ENCODE measurements around the gene OXGR1.
"Not testable (repeated sequence)": the region's sequence is repeated elsewhere in the genome, so short reads cannot be mapped to it uniquely, and the experiment has no call there.

The OXGR1 gene

GRCh38 chr13:96994017-96994857 lies at the start of gene OXGR1:
TSS of gene OXGR1 (minus strand) at chr13:96994476. CDS start at chr13:96987759, 6,717 bp downstream.
- DNase-seq: peak; percentile 25 to 76

GRCh38 chr13:97043302-97043701 lies 49.0 kb upstream of the OXGR1 start:
- DNase-seq: no peak

GRCh38 chr13:97030705-97031452 lies 36.6 kb upstream of the OXGR1 start:
- peak; percentile 40 to 84 for DNase-seq

- peak; percentile 43 to 81 for DNase-seq
These were observed 34.4 kb upstream of the OXGR1 start for GRCh38 chr13:97028441-97029299.

- DNase-seq: no peak
These were observed 32.9 kb upstream of the OXGR1 start for GRCh38 chr13:97027162-97027554.

GRCh38 chr13:97026531-97027161 lies 32.4 kb upstream of the OXGR1 start:
- no peak for DNase-seq

GRCh38 chr13:97023812-97024211 lies 29.5 kb upstream of the OXGR1 start:
- DNase-seq: not testable (repeated sequence)

GRCh38 chr13:97023117-97023516 lies 28.8 kb upstream of the OXGR1 start:
- no peak for DNase-seq

GRCh38 chr13:97021241-97021640 lies 27.0 kb upstream of the OXGR1 start:
- peak; percentile 47 to 52 for DNase-seq

- no peak for DNase-seq
These were observed 26.5 kb upstream of the OXGR1 start for GRCh38 chr13:97020689-97021240.

- no peak for DNase-seq
These were observed 25.9 kb upstream of the OXGR1 start for GRCh38 chr13:97020194-97020593.

GRCh38 chr13:97019236-97019635 lies 25.0 kb upstream of the OXGR1 start:
- DNase-seq: no peak

- DNase-seq: peak; percentile 75 to 87
These were observed 23.9 kb upstream of the OXGR1 start for GRCh38 chr13:97018029-97018819.

- no peak for DNase-seq
These were observed 23.0 kb upstream of the OXGR1 start for GRCh38 chr13:97017322-97017721.

- no peak for DNase-seq
These were observed 21.5 kb upstream of the OXGR1 start for GRCh38 chr13:97015661-97016350.

- no peak for DNase-seq
These were observed 18.2 kb upstream of the OXGR1 start for GRCh38 chr13:97012251-97013048.

GRCh38 chr13:97011446-97012131 lies 17.3 kb upstream of the OXGR1 start:
- DNase-seq: peak in 1 of 2 experiments; percentile 2

GRCh38 chr13:97008643-97009042 lies 14.4 kb upstream of the OXGR1 start:
- DNase-seq: no peak

- no peak for DNase-seq
These were observed 11.5 kb upstream of the OXGR1 start for GRCh38 chr13:97005625-97006262.

Measured in NCI-H526 (cell line).